Daoy (cell line): Measurements from ENCODE around the gene DNAH6. TPM values are rescaled to one million over a fixed set of nuclear protein-coding genes. Genes with fewer than 3 reads are reported as not detected.
A peak's percentile ranks its signal among the peaks of the same experiment; 100 is the strongest.

Experiments used
- DNase-seq: peaks from one replicate; pipeline ENCODE4 v3.0.0-alpha.2; 2015; ENCODE audit warnings: low read depth
- total RNA-seq: library from RNA; depleted of rRNA; stranded (reverse); fragments of >200 nt; shearing (Covaris generic); gene quantifications from 2 replicates; pipeline ENCODE4 v1.2.3, GENCODE V29; 2014

DNAH6 gene
- total RNA-seq, 1 experiment from 2014 or later = 2.9 TPM

GRCh38 chr2:84796798-84797197 is 280.5 kb downstream of the DNAH6 start:
- no peak for DNase-seq

GRCh38 chr2:84797271-84797670 is 281.0 kb downstream of the DNAH6 start:
- no peak for DNase-seq

GRCh38 chr2:84799772-84800171 is 283.5 kb downstream of the DNAH6 start:
- no peak for DNase-seq

- DNase-seq = no peak
Observed at GRCh38 chr2:84800194-84800805, 284.0 kb downstream of the DNAH6 start.

- no peak for DNase-seq
Observed at GRCh38 chr2:84801811-84802210, 285.5 kb downstream of the DNAH6 start.

GRCh38 chr2:84805250-84805958 is 289.1 kb downstream of the DNAH6 start:
- no peak for DNase-seq

- DNase-seq = peak; percentile 88
Observed at GRCh38 chr2:84807063-84807485, 290.8 kb downstream of the DNAH6 start.

GRCh38 chr2:84808279-84808678 is 292.0 kb downstream of the DNAH6 start:
- DNase-seq = no peak

- no peak for DNase-seq
Observed at GRCh38 chr2:84811839-84812431, 295.6 kb downstream of the DNAH6 start.

GRCh38 chr2:84815146-84815545 is 298.8 kb downstream of the DNAH6 start:
- peak; percentile 35 for DNase-seq

- DNase-seq = no peak
Observed at GRCh38 chr2:84816426-84817026, 300.2 kb downstream of the DNAH6 start.

GRCh38 chr2:84817239-84817655 is 300.9 kb downstream of the DNAH6 start:
- DNase-seq = no peak

GRCh38 chr2:84821806-84822205 is 305.5 kb downstream of the DNAH6 start:
- no peak for DNase-seq

- no peak for DNase-seq
Observed at GRCh38 chr2:84823229-84823628, 306.9 kb downstream of the DNAH6 start.

- DNase-seq = no peak
Observed at GRCh38 chr2:84823788-84824187, 307.5 kb downstream of the DNAH6 start.

GRCh38 chr2:84827978-84828575 is 311.8 kb downstream of the DNAH6 start:
- DNase-seq = no peak

- DNase-seq = no peak
Observed at GRCh38 chr2:84829693-84830092, 313.4 kb downstream of the DNAH6 start.

- DNase-seq = peak; percentile 32
Observed at GRCh38 chr2:84830095-84830494, 313.8 kb downstream of the DNAH6 start.

GRCh38 chr2:84830758-84831500 is 314.6 kb downstream of the DNAH6 start:
- DNase-seq = no peak

- DNase-seq = peak; percentile 11
Observed at GRCh38 chr2:84832772-84833461, 316.6 kb downstream of the DNAH6 start.
